ENCODE measurements around the gene RAD17.

DNA sequence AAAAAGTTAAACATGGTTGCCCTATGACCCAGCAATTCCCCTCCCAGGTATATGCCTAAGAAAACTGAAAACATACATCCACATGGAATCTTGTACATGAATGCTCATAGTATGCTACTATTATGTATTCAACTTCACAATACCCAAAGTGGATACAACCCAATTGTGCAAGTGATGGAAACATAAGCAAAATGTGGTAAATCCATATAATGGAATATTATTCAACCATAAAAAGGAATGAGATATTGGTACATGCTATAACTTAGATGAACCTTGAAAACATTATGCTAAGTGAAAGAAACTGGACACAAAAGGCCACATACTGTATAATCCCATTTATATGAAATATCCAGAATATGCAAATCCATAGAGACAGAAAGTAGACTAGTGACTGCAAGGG, 19.0 kb upstream of the RAD17 start:
- TF ChIP-seq CTCF (IDR thresholded peaks at IDR 0.05; ENCODE audit: poor library complexity, severe bottlenecking) (no peak), EP300 (conservative IDR thresholded peaks at IDR 0.05; ENCODE audit: poor library complexity, severe bottlenecking) (no peak), REST (IDR thresholded peaks at IDR 0.05; ENCODE audit: borderline replicate concordance) (no peak), EZH2 (IDR thresholded peaks at IDR 0.05; ENCODE audit: borderline replicate concordance, insufficient read depth, low read length, poor library complexity, severe bottlenecking) (no peak), POLR2AphosphoS5 (IDR thresholded peaks at IDR 0.05) (no peak)

Data from neural cell (in vitro differentiated cells).